ENCODE results near the gene RIC1. TPM values are rescaled to one million over a fixed set of nuclear protein-coding genes. Genes with fewer than 3 reads are reported as not detected.
"Not testable (repeated sequence)": the region's sequence is repeated elsewhere in the genome, so short reads cannot be mapped to it uniquely, and the experiment has no call there.

The RIC1 gene
- total RNA-seq, 1 donor from 2014 or later, result 7.3 TPM

- intact Hi-C loops (cut with DNase I), result no loop called here
Observed at GRCh38 chr9:5796298-5796697, 167.4 kb downstream of the RIC1 start.

GRCh38 chr9:5798581-5798980, 169.7 kb downstream of the RIC1 start:
- DNase-seq, result no peak
- no peak for ATAC-seq (ENCODE audit: poor library complexity)
- intact Hi-C loops (cut with DNase I), result no loop called here

More at GRCh38 chr9:5796298-5796697, 167.4 kb downstream of the RIC1 start:
- no peak for ATAC-seq (ENCODE audit: poor library complexity)
- DNase-seq, result no peak

- intact Hi-C loops (cut with DNase I), result no loop called here
- no peak for DNase-seq
- peak; percentile 63 for ATAC-seq (ENCODE audit: poor library complexity)
Observed at GRCh38 chr9:5799314-5799713, 170.4 kb downstream of the RIC1 start.

GRCh38 chr9:5800378-5800777, 171.5 kb downstream of the RIC1 start:
- DNase-seq; intact Hi-C loops (cut with DNase I); ATAC-seq (ENCODE audit: poor library complexity): not testable (repeated sequence)

DNA sequence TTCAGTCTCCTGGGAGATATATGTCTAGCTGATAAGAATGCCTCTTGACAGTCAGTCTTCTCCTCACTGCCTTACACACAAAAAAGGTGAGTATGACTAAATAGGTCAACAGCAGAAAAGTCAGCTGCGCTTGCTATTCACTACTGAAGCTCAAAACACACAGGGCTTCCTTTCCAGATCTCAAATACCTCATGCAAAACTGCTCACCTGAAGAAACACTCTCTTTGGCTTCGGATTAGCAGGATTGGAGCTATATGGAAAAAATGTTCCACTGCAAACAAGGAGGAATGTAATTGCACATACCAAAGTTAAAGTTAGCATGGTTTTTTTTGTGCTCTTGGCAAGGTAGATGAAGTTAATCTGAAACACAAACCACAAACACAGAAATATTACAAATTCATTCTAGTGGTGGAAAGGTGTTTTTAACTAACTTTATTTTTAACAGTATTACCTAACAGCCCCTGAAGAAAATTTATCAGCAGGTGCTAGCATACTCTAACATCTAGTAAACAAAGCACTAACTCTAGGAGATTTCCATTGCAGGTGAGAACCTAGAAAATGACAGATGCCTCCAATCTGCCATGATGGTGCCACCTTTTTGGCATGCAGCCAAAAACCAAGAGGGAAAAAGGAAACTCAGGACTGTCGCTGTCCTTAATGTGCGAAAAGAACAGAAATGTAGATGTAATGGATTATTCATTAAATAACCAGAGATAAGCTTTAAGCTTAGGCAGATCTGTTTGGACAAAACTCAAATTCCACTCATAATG, 172.2 kb downstream of the RIC1 start:
- ATAC-seq (ENCODE audit: poor library complexity), result no peak
- intact Hi-C loops (cut with DNase I), result no loop called here
- DNase-seq, result no peak

GRCh38 chr9:5801739-5802113, 172.8 kb downstream of the RIC1 start:
- intact Hi-C loops (cut with DNase I), result no loop called here
- ATAC-seq (ENCODE audit: poor library complexity) (no peak), DNase-seq (no peak)

DNA sequence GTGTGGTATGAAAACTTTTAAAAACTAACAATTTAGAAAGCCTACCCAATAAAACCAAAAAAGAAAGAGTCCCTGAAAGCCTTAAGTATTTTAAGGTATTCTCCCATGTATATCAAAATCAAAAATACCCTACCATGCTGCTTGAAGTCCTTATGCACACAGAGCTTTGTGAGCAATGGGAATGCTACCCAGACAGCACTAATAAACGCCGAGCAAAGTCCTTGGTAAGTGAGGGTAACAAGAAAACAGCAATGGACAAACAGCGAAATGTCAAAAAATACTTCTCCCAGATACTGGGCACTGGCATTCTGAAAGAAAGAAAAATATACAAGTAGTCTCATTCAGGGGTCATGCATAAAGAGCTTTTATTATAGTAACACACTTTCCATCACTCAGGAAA, 176.6 kb downstream of the RIC1 start:
- intact Hi-C loops (cut with DNase I), result no loop called here
- DNase-seq, result no peak
- ATAC-seq (ENCODE audit: poor library complexity), result no peak

DNA sequence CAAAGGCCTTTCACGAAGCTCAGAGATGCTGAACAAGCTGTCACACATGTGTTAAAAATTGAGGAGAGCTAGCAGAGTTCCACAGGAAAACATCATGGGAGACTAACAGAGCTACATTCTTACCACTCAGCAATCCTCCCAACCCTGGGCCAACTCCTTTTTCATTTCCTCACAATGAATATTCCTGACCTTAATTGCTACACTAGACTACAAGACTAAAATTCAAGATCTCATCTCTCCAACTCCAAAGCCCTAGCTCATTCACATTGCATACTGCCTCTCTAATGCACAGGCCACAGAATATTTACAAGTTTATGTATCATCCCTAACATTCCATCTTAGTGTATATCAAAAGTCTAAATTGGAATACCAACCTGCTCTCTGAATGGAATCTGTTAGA, 182.8 kb downstream of the RIC1 start:
- no peak for DNase-seq
- intact Hi-C loops (cut with DNase I), result no loop called here
- ATAC-seq (ENCODE audit: poor library complexity), result no peak

DNA sequence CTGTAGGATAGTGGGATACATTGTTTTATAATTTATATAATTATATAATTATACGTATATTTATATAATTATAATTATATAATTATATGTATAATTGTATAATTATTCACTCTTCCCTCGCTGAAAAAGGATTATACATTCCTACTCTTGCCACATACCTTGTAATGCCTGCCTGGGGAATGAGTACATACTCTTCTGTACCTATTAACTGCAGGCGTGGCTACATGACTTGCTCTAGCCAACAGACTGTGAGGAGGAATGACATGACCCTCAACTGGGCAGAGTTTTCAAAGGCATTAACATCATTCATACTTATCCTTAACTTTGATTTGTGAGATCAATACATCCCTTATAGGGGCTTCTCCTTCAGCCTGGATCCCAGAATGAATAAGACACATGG, 184.9 kb downstream of the RIC1 start:
- no peak for DNase-seq
- intact Hi-C loops (cut with DNase I), result no loop called here
- no peak for ATAC-seq (ENCODE audit: poor library complexity)

DNA sequence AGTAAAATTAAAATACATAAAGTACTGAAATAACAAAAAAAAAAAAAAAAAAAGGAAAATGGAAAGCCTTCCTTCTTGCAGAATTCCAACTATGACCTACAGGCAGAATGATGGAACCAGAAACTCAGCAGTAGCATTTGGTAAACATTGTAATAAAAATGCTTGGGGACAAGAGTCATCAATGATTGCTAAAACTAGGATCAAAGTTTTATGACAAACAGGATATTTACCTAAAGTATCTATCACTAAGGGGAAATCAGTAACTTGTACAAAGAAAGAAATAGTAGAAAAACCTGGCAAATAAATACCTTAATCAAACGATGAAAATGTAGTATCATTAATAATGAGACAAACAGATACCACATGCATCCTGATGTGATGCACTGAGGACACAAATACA, 186.6 kb downstream of the RIC1 start:
- intact Hi-C loops (cut with DNase I), result no loop called here
- DNase-seq (no peak), ATAC-seq (ENCODE audit: poor library complexity) (no peak)

DNA sequence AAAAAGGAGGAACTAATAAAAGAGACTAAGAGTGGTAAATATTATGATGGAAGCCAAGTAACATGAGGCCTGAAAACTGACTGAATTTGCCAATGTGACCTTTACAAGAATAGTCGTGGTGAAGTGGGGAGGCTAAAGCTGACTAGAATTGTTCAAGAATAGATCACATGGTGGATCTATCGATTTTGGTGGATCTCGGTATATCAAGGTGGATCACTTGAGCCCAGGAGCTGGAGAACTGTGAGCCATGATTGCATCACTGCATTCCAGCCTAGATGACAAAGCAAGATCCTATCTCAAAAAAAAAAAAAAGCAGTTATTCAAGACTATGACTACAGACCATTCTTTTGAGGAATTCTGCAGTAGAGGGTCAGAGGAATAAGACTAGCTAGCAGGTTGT, 189.0 kb downstream of the RIC1 start:
- ATAC-seq (ENCODE audit: poor library complexity) (no peak), DNase-seq (no peak)
- intact Hi-C loops (cut with DNase I), result no loop called here

- DNase-seq (no peak), ATAC-seq (ENCODE audit: poor library complexity) (no peak)
- intact Hi-C loops (cut with DNase I), result no loop called here
Observed at GRCh38 chr9:5818424-5819142, 189.7 kb downstream of the RIC1 start.

DNA sequence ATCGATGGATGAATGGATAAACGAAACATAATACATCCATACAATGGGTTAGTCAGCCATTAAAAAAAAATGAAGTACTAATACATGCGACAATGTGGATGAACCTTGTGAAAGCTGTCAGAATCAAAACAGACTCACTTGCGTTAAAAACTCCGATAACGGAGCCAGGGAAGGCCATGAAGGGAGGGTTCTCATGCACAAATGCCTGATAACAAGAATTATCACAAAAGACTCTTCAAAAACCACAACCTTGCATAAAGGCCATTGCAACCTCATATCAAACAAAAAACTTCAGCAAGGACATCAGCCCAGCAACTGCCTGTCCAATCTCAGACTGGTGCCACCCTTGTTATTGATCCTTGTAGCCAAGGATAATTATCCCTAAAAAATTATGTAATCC, 190.3 kb downstream of the RIC1 start:
- intact Hi-C loops (cut with DNase I), result no loop called here
- ATAC-seq (ENCODE audit: poor library complexity), result no peak
- DNase-seq, result no peak

DNA sequence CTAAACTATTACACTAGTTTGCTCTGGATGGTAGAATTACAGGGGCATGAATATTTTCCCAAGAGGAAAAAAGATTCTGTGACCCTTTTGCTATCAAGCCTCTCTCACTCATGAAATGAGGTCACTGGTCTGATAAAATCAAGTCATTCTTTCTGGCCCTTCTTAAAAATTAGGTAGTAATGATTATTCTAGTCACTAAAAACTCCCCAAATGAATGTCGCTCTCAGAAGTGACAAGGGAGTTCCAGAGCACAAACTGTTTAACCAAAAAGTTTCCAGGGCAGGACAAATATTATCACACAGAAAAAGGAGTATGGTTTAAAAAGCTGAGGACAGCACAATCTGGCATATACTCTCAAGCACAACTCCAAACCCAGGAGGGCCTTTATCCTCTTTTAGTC, 191.5 kb downstream of the RIC1 start:
- no peak for DNase-seq
- intact Hi-C loops (cut with DNase I), result no loop called here
- ATAC-seq (ENCODE audit: poor library complexity), result no peak

GRCh38 chr9:5825223-5825622, 196.3 kb downstream of the RIC1 start:
- ATAC-seq (ENCODE audit: poor library complexity) (no peak), DNase-seq (no peak)
- intact Hi-C loops (cut with DNase I), result no loop called here

Other genes with a start within 250 kb of the RIC1 start
- 39.8 TPM for gene PLGRKT, start 191.2 kb upstream of the RIC1 start, total RNA-seq
- 9.0 TPM for gene CD274, start 178.6 kb upstream of the RIC1 start, total RNA-seq
- gene PDCD1LG2, start 118.6 kb upstream of the RIC1 start, total RNA-seq, result 2.4 TPM
- 19.3 TPM for gene ERMP1, start 204.0 kb downstream of the RIC1 start, total RNA-seq

All from Right ventricle myocardium superior (tissue), 1 donor.